ENCODE results near the gene TECR. TPM values are rescaled to one million over a fixed set of nuclear protein-coding genes. Genes with fewer than 3 reads are reported as not detected.

TECR gene
- total and polyA plus RNA-seq, 9 of the 15 experiments (the other 6 are each of a cell fraction or from before 2014, with no cell fraction given), result 29.3 to 211 (median 81.4) TPM

DNA sequence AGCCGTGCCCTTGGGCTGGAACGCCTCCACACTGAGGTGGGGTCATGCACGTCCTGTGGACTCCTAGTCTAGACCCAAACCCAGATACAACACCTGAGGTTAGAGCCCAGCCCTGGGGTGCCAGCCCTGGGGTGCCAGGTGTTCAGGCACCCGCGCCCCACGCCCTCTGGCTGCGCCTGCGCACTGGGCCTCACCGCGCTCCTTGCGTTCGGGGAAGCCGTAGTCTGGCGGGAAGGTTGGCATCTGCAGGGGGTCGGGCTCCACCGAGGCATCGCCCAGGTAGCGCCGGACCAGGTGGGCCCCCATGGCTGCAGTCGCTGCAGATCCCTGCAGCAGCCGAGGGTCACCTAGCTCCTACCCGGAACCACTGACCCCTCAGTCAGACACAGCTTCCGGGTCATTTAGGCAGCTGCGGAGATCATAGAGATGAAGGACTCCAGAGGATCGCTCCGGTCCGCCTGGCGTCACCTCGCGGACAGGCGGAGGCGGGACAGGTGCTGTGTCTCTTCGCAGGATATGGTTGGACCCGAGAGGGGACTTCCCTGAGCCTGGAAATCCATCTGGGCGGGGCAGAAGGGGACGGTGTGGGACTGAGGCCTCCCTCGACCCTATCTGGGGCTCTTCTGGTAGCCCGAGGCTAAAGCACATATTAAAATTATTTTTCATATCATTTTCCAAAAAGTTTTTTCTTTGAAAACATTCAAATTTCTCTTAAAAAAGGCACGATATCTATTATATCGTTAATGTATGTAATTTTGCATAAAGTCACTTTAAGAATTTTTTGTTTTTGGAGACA lies 42.5 kb downstream of the TECR start, which contains the start of gene NDUFB7 (continued):
- TF ChIP-seq ZNF707 (CRISPR knock-in tag; conservative IDR thresholded peaks at IDR 0.05), result no peak
- peak; percentile 98 for TF ChIP-seq SP2 (IDR thresholded peaks at IDR 0.05; ENCODE audit: extremely low read depth, low read depth, low read length, poor library complexity, severe bottlenecking)
- peak; percentile 92; the same call in 1 of the 2 replicates for TF ChIP-seq EP400 (IDR thresholded peaks at IDR 0.05)
- TF ChIP-seq, protein P1, sequence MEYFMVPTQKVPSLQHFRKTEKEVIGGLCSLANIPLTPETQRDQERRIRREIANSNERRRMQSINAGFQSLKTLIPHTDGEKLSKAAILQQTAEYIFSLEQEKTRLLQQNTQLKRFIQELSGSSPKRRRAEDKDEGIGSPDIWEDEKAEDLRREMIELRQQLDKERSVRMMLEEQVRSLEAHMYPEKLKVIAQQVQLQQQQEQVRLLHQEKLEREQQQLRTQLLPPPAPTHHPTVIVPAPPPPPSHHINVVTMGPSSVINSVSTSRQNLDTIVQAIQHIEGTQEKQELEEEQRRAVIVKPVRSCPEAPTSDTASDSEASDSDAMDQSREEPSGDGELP (CRISPR knock-in tag; IDR thresholded peaks at IDR 0.05; ENCODE audit: borderline replicate concordance), result peak; percentile 99
- TF ChIP-seq, protein P2, sequence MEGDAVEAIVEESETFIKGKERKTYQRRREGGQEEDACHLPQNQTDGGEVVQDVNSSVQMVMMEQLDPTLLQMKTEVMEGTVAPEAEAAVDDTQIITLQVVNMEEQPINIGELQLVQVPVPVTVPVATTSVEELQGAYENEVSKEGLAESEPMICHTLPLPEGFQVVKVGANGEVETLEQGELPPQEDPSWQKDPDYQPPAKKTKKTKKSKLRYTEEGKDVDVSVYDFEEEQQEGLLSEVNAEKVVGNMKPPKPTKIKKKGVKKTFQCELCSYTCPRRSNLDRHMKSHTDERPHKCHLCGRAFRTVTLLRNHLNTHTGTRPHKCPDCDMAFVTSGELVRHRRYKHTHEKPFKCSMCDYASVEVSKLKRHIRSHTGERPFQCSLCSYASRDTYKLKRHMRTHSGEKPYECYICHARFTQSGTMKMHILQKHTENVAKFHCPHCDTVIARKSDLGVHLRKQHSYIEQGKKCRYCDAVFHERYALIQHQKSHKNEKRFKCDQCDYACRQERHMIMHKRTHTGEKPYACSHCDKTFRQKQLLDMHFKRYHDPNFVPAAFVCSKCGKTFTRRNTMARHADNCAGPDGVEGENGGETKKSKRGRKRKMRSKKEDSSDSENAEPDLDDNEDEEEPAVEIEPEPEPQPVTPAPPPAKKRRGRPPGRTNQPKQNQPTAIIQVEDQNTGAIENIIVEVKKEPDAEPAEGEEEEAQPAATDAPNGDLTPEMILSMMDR (IDR thresholded peaks at IDR 0.05 in 2 of 3, conservative IDR thresholded peaks at IDR 0.05 in 1 of 3; ENCODE audit: insufficient read depth in 2 of 3, low read depth in 1 of 3, low read length in 3 of 3), result peak; percentile 85 to 91 (median 88)
- peak; percentile 46; the same call in 1 of the 2 replicates for TF ChIP-seq STAT5A (IDR thresholded peaks at IDR 0.05; ENCODE audit: borderline replicate concordance, low read length)
- peak; percentile 22; the same call in 1 of the 2 replicates for TF ChIP-seq RFX5 (IDR thresholded peaks at IDR 0.05; ENCODE audit: low read depth, low read length)
- peak; percentile 49 for TF ChIP-seq SMC3 (conservative IDR thresholded peaks at IDR 0.05; ENCODE audit: insufficient read depth, low read depth, low read length)
- TF ChIP-seq, protein P3, sequence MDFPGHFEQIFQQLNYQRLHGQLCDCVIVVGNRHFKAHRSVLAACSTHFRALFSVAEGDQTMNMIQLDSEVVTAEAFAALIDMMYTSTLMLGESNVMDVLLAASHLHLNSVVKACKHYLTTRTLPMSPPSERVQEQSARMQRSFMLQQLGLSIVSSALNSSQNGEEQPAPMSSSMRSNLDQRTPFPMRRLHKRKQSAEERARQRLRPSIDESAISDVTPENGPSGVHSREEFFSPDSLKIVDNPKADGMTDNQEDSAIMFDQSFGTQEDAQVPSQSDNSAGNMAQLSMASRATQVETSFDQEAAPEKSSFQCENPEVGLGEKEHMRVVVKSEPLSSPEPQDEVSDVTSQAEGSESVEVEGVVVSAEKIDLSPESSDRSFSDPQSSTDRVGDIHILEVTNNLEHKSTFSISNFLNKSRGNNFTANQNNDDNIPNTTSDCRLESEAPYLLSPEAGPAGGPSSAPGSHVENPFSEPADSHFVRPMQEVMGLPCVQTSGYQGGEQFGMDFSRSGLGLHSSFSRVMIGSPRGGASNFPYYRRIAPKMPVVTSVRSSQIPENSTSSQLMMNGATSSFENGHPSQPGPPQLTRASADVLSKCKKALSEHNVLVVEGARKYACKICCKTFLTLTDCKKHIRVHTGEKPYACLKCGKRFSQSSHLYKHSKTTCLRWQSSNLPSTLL (IDR thresholded peaks at IDR 0.05), result peak; percentile 100
- TF ChIP-seq, protein P4, sequence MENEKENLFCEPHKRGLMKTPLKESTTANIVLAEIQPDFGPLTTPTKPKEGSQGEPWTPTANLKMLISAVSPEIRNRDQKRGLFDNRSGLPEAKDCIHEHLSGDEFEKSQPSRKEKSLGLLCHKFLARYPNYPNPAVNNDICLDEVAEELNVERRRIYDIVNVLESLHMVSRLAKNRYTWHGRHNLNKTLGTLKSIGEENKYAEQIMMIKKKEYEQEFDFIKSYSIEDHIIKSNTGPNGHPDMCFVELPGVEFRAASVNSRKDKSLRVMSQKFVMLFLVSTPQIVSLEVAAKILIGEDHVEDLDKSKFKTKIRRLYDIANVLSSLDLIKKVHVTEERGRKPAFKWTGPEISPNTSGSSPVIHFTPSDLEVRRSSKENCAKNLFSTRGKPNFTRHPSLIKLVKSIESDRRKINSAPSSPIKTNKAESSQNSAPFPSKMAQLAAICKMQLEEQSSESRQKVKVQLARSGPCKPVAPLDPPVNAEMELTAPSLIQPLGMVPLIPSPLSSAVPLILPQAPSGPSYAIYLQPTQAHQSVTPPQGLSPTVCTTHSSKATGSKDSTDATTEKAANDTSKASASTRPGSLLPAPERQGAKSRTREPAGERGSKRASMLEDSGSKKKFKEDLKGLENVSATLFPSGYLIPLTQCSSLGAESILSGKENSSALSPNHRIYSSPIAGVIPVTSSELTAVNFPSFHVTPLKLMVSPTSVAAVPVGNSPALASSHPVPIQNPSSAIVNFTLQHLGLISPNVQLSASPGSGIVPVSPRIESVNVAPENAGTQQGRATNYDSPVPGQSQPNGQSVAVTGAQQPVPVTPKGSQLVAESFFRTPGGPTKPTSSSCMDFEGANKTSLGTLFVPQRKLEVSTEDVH (IDR thresholded peaks at IDR 0.05; ENCODE audit: low read depth, partially characterized antibody), result peak; percentile 92
- peak; percentile 86 for TF ChIP-seq MTA2 (IDR thresholded peaks at IDR 0.05; ENCODE audit: low read depth)
- peak; percentile 86 for TF ChIP-seq RB1 (IDR thresholded peaks at IDR 0.05; ENCODE audit: low read depth)
- TF ChIP-seq PTBP1 (IDR thresholded peaks at IDR 0.05; ENCODE audit: low read depth, low read length), result no peak
- TF ChIP-seq TEAD2 (tag; IDR thresholded peaks at IDR 0.05), result no peak
- TF ChIP-seq ESRRA (IDR thresholded peaks at IDR 0.05; ENCODE audit: borderline replicate concordance, low read depth), result peak; percentile 97
- TF ChIP-seq SAP30 (IDR thresholded peaks at IDR 0.05; ENCODE audit: borderline replicate concordance, insufficient read depth, low read depth, low read length, poor library complexity, severe bottlenecking), result peak; percentile 82
